ENCODE measurements around the gene TUBGCP2. TPM values are rescaled to one million over a fixed set of nuclear protein-coding genes. Genes with fewer than 3 reads are reported as not detected.

The TUBGCP2 gene
- polyA plus RNA-seq, 1 donor (not counting 4 experiments of a cell fraction or from before 2014, with no cell fraction given), result 55.8 TPM

- H2AFZ ChIP-seq (ENCODE audit: control insufficient read depth, low read length), result no peak overlapping the region
Measured at GRCh38 chr10:133338080-133339071, 29.7 kb upstream of the TUBGCP2 start.

DNA sequence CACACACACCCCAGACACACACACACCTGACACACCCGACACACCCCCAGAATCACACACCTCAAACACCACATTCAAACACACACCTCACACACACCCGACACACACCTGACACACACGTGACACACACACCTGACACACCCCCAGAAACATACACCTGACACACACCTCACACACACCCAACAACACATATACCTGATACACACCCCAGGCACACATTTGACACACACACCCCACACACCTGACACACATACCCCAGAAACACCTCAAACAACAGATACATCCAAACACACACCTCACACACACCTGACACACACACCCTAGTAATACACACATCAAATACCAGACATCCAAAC, 28.7 kb upstream of the TUBGCP2 start:
- Histone ChIP-seq H3K9me1 (ENCODE audit: control insufficient read depth, extremely low read depth, insufficient read depth, low read length) (no peaks in the 10 kb centered on the region), H3K4me1 (ENCODE audit: control insufficient read depth, extremely low read depth, insufficient read depth, low read length) (no peaks in the 10 kb centered on the region), H3K4me3 (ENCODE audit: control insufficient read depth in 2 of 3, extremely low read depth in 1 of 3, insufficient read depth in 2 of 3, low read depth in 1 of 3, low read length in 3 of 3) (no peak overlapping the region), H3K9ac (ENCODE audit: control insufficient read depth, extremely low read depth, insufficient read depth, low read length) (no peak overlapping the region), H3K27ac (ENCODE audit: control insufficient read depth, insufficient read depth, low read length) (no peak overlapping the region), H4K20me1 (ENCODE audit: control insufficient read depth, extremely low read depth, insufficient read depth, low read length) (no peaks in the 10 kb centered on the region), H3K79me2 (ENCODE audit: control insufficient read depth, insufficient read depth, low read length) (no peaks in the 10 kb centered on the region), H3K9me3 (ENCODE audit: control insufficient read depth, low read depth, low read length) (no peaks in the 10 kb centered on the region), H2AFZ (ENCODE audit: control insufficient read depth, low read length) (no peak overlapping the region), H3K36me3 (ENCODE audit: control insufficient read depth in 2 of 2, extremely low read depth in 1 of 2, insufficient read depth in 2 of 2, low read length in 2 of 2) (no peaks in the 10 kb centered on the region), H3K27me3 (ENCODE audit: control insufficient read depth, extremely low read depth, insufficient read depth, low read length) (peaks cover 53% of the 10 kb centered on the region), H3K4me2 (ENCODE audit: control insufficient read depth, extremely low read depth, insufficient read depth, low read depth, low read length) (no peak overlapping the region)
- DNase-seq (ENCODE audit: low read depth, low spot score) (no peak), FAIRE-seq (no peak)
- dilution Hi-C loops (cut with MboI; ENCODE audit: extremely low pct_ligation_motif_present, low sequenced_read_pairs), result no loop called here
- no peak for TF ChIP-seq CTCF (optimal IDR thresholded peaks at IDR 0.05 in 1 of 3, IDR thresholded peaks at IDR 0.05 in 1 of 3, conservative IDR thresholded peaks at IDR 0.05 in 1 of 3; ENCODE audit: extremely low read depth in 1 of 3, insufficient read depth in 2 of 3, low read length in 3 of 3)
- TF ChIP-seq EZH2 (IDR thresholded peaks at IDR 0.05; ENCODE audit: low read length), result no peak

More at GRCh38 chr10:133338080-133339071, 29.7 kb upstream of the TUBGCP2 start:
- Histone ChIP-seq H3K27me3 (ENCODE audit: control insufficient read depth, extremely low read depth, insufficient read depth, low read length) (peaks cover 45% of the 10 kb centered on the region), H4K20me1 (ENCODE audit: control insufficient read depth, extremely low read depth, insufficient read depth, low read length) (no peaks in the 10 kb centered on the region), H3K4me2 (ENCODE audit: control insufficient read depth, extremely low read depth, insufficient read depth, low read depth, low read length) (no peak overlapping the region), H3K27ac (ENCODE audit: control insufficient read depth, insufficient read depth, low read length) (no peak overlapping the region), H3K9ac (ENCODE audit: control insufficient read depth, extremely low read depth, insufficient read depth, low read length) (no peak overlapping the region), H3K4me1 (ENCODE audit: control insufficient read depth, extremely low read depth, insufficient read depth, low read length) (no peaks in the 10 kb centered on the region), H3K79me2 (ENCODE audit: control insufficient read depth, insufficient read depth, low read length) (no peaks in the 10 kb centered on the region), H3K9me3 (ENCODE audit: control insufficient read depth, low read depth, low read length) (no peaks in the 10 kb centered on the region), H3K36me3 (ENCODE audit: control insufficient read depth in 2 of 2, extremely low read depth in 1 of 2, insufficient read depth in 2 of 2, low read length in 2 of 2) (no peaks in the 10 kb centered on the region), H3K4me3 (ENCODE audit: control insufficient read depth in 2 of 3, extremely low read depth in 1 of 3, insufficient read depth in 2 of 3, low read depth in 1 of 3, low read length in 3 of 3) (no peak overlapping the region), H3K9me1 (ENCODE audit: control insufficient read depth, extremely low read depth, insufficient read depth, low read length) (no peaks in the 10 kb centered on the region)
- DNase-seq (ENCODE audit: low read depth, low spot score), result no peak
- dilution Hi-C loops (cut with MboI; ENCODE audit: extremely low pct_ligation_motif_present, low sequenced_read_pairs), result no loop called here
- no peak for TF ChIP-seq CTCF (optimal IDR thresholded peaks at IDR 0.05 in 1 of 3, IDR thresholded peaks at IDR 0.05 in 1 of 3, conservative IDR thresholded peaks at IDR 0.05 in 1 of 3; ENCODE audit: extremely low read depth in 1 of 3, insufficient read depth in 2 of 3, low read length in 3 of 3)
- no peak for TF ChIP-seq EZH2 (IDR thresholded peaks at IDR 0.05; ENCODE audit: low read length)
- no peak for FAIRE-seq

All from keratinocyte (primary cell).